ENCODE results near the gene RCL1. TPM values are rescaled to one million over a fixed set of nuclear protein-coding genes. Genes with fewer than 3 reads are reported as not detected.

RCL1 gene
- polyA plus RNA-seq, 1 of the 3 experiments (the other 2 are of a cell fraction): 18.4 TPM

- Histone ChIP-seq H3K4me2 (no peak overlapping the region), H3K27ac (ENCODE audit: low read depth in 2 of 2, low read length in 1 of 2) (no peak overlapping the region), H3K9me2 (no peaks in the 10 kb centered on the region), H4K20me1 (ENCODE audit: insufficient read depth) (no peaks in the 10 kb centered on the region), H3K79me2 (ENCODE audit: insufficient read depth) (peaks cover 7% of the 10 kb centered on the region), H2AFZ (ENCODE audit: low read depth) (no peak overlapping the region), H3F3A (replicated peaks; ENCODE audit: insufficient read depth) (peaks cover 5% of the 10 kb centered on the region), H3K36me3 (replicated peaks in 1 of 2; ENCODE audit: control insufficient read depth in 1 of 2, insufficient read depth in 2 of 2, low read length in 1 of 2) (no peaks in the 10 kb centered on the region), H3K9me3 (no peaks in the 10 kb centered on the region), H3K9ac (no peak overlapping the region), H3K27me3 (ENCODE audit: insufficient read depth) (no peaks in the 10 kb centered on the region), H3K4me1 (ENCODE audit: control insufficient read depth in 1 of 2, insufficient read depth in 2 of 2, low read depth in 1 of 2, low read length in 1 of 2) (no peaks in the 10 kb centered on the region; a peak in 1 of 4 replicates), H3K4me3 (ENCODE audit: low read depth in 2 of 2, low read length in 1 of 2) (no peak overlapping the region)
- ChIA-PET CTCF (interaction anchor here (0.7 to 1.2 kb wide), 3 partner anchors 8 to 199 kb away, joined by 3 to 5 read pairs (median 3); no protein-coding TSS in a partner anchor), POLR2A (no interaction called here)
- DNase-seq: no peak
- WGBS (ENCODE audit: low lambda C conversion rate): 84% methylated on average over 6 of the region's 6 CpGs
- TF ChIP-seq RXRA (IDR thresholded peaks at IDR 0.05; ENCODE audit: borderline replicate concordance, low read depth): no peak
- TF ChIP-seq GABPA (IDR thresholded peaks at IDR 0.05; ENCODE audit: low read depth): no peak
Measured at GRCh38 chr9:4788703-4789102, 4.0 kb upstream of the RCL1 start.

GRCh38 chr9:4792054-4792571 lies 631 bp upstream of the RCL1 start:
- H3K27me3 ChIP-seq (ENCODE audit: insufficient read depth): no peaks in the 10 kb centered on the region
- H3K36me3 ChIP-seq (replicated peaks in 1 of 2; ENCODE audit: control insufficient read depth in 1 of 2, insufficient read depth in 2 of 2, low read length in 1 of 2): no peaks in the 10 kb centered on the region
- peaks cover 41% of the 10 kb centered on the region for H3K79me2 ChIP-seq (ENCODE audit: insufficient read depth)
- H3K4me3 ChIP-seq (ENCODE audit: low read depth in 2 of 2, low read length in 1 of 2): peak overlapping the region; percentile 78 to 89
- H3K27ac ChIP-seq (ENCODE audit: low read depth in 2 of 2, low read length in 1 of 2): peak overlapping the region; percentile 35 to 88
- ChIA-PET CTCF (interaction anchor here (0.7 to 4.4 kb wide), 3 partner anchors 30 to 162 kb away, joined by 3 to 25 read pairs (median 3); partner anchors contain the start of gene CDC37L1), POLR2A (interaction anchor here (0.9 to 1.4 kb wide), 4 partner anchors 50 to 193 kb away, joined by 3 to 7 read pairs (median 4); partner anchors contain the start of gene JAK2)
- peaks cover 5% of the 10 kb centered on the region for H3F3A ChIP-seq (replicated peaks; ENCODE audit: insufficient read depth)
- peak; percentile 1; the same call in 1 of the 2 replicates for TF ChIP-seq NRF1 (IDR thresholded peaks at IDR 0.05; ENCODE audit: low read depth, low read length)
- peak; percentile 72 for TF ChIP-seq MAX (IDR thresholded peaks at IDR 0.05; ENCODE audit: low read depth)
- no peak for TF ChIP-seq EZH2phosphoT487 (IDR thresholded peaks at IDR 0.05; ENCODE audit: borderline replicate concordance, low read depth)
- no peaks in the 10 kb centered on the region for H3K9me3 ChIP-seq
- 2% methylated on average over 23 of the region's 23 CpGs for WGBS (ENCODE audit: low lambda C conversion rate)
- no peaks in the 10 kb centered on the region for H3K9me2 ChIP-seq
- peaks cover 0 to 7% of the 10 kb centered on the region in 2 experiments; a peak in 1 of 4 replicates for H3K4me1 ChIP-seq (ENCODE audit: control insufficient read depth in 1 of 2, insufficient read depth in 2 of 2, low read depth in 1 of 2, low read length in 1 of 2)
- peak overlapping the region; percentile 95 for H2AFZ ChIP-seq (ENCODE audit: low read depth)
- DNase-seq: no peak
- H3K4me2 ChIP-seq: peak overlapping the region; percentile 90
- peak overlapping the region; percentile 41; the same call in 1 of the 2 replicates for H3K9ac ChIP-seq
- 0 out of 2 replicates have a peak, but pooled peaks cover 3% of the 10 kb centered on the region for H4K20me1 ChIP-seq (ENCODE audit: insufficient read depth)

GRCh38 chr9:4793459-4794395 lies 983 bp downstream of the RCL1 start:
- Histone ChIP-seq H3K36me3 (replicated peaks in 1 of 2; ENCODE audit: control insufficient read depth in 1 of 2, insufficient read depth in 2 of 2, low read length in 1 of 2) (no peaks in the 10 kb centered on the region), H3K9ac (peak overlapping the region; percentile 72), H2AFZ (ENCODE audit: low read depth) (peak overlapping the region; percentile 90), H3K27me3 (ENCODE audit: insufficient read depth) (no peaks in the 10 kb centered on the region), H3F3A (replicated peaks; ENCODE audit: insufficient read depth) (peaks cover 5% of the 10 kb centered on the region), H4K20me1 (ENCODE audit: insufficient read depth) (0 out of 2 replicates have a peak, but pooled peaks cover 12% of the 10 kb centered on the region), H3K4me1 (ENCODE audit: control insufficient read depth in 1 of 2, insufficient read depth in 2 of 2, low read depth in 1 of 2, low read length in 1 of 2) (peaks cover 0 to 7% of the 10 kb centered on the region in 2 experiments; a peak in 2 of 4 replicates), H3K4me3 (ENCODE audit: low read depth in 2 of 2, low read length in 1 of 2) (peak overlapping the region; percentile 78 to 89), H3K27ac (ENCODE audit: low read depth in 2 of 2, low read length in 1 of 2) (peak overlapping the region; percentile 74 to 83; a peak in 3 of 4 replicates), H3K79me2 (ENCODE audit: insufficient read depth) (peaks cover 56% of the 10 kb centered on the region), H3K9me3 (no peaks in the 10 kb centered on the region), H3K9me2 (no peaks in the 10 kb centered on the region), H3K4me2 (peak overlapping the region; percentile 90)
- TF ChIP-seq SMC3 (IDR thresholded peaks at IDR 0.05; ENCODE audit: low read depth, low read length) (no peak), RFX5 (IDR thresholded peaks at IDR 0.05; ENCODE audit: low read length) (no peak), FOXM1 (IDR thresholded peaks at IDR 0.05; ENCODE audit: low read depth) (no peak), EP300 (IDR thresholded peaks at IDR 0.05; ENCODE audit: borderline replicate concordance in 1 of 2, low read depth in 1 of 2, low read length in 1 of 2) (no peak), RCOR1 (IDR thresholded peaks at IDR 0.05; ENCODE audit: low read length) (no peak), TAF1 (IDR thresholded peaks at IDR 0.05; ENCODE audit: borderline replicate concordance, low read depth, low read length) (no peak), NFIC (IDR thresholded peaks at IDR 0.05; ENCODE audit: borderline replicate concordance) (no peak), MEF2A (IDR thresholded peaks at IDR 0.05; ENCODE audit: borderline replicate concordance, low read depth) (no peak), USF1 (IDR thresholded peaks at IDR 0.05; ENCODE audit: borderline replicate concordance, low read depth) (no peak)
- WGBS (ENCODE audit: low lambda C conversion rate): 8% methylated on average over 21 of the region's 23 CpGs
- CTCF ChIA-PET: interaction anchor here (0.8 to 4.4 kb wide), 10 partner anchors 31 to 656 kb away, joined by 3 to 25 read pairs (median 3); partner anchors contain the start of genes CD274 and PLPP6
- DNase-seq: no peak
- POLR2A ChIA-PET: interaction anchor here (1.2 kb wide), 1 partner anchor 57 kb away, joined by 3 read pairs; no protein-coding TSS in a partner anchor
